Stimulated activated CD4-positive, alpha-beta T cell treated with anti-CD3 and anti-CD28 coated beads, Interleukin-12 subunit alpha, Interleukin-12 subunit beta, amount 100 ng/mL, for 4 hours (primary cell): ENCODE measurements around the gene CD58.

Experiments
- DNase-seq: peaks from one replicate; pipeline ENCODE4 v3.0.0-alpha.2; 2020

The CD58 gene

DNA sequence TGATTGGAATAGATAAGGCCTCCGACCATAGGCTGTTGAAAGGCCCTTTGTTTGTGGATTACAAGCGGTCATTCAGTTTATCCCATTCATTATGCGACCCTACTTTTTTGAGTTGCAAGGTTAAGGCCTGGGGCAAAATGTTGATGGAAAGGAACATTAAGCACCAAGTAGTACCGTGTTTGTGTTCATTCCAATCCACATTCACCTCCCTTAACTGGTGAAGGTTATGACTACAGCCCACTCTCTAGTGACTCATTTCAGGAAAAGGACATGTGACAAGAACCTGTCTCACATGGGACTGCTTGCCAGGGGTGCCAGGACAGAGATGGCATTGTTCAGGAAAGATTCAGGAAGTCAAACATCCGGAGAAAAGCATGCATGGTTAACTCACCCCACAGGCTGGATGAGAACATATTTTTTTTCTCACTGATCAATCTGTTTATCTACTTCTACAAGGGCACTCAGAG lies 81.6 kb downstream of the CD58 start:
- DNase-seq = no peak

DNA sequence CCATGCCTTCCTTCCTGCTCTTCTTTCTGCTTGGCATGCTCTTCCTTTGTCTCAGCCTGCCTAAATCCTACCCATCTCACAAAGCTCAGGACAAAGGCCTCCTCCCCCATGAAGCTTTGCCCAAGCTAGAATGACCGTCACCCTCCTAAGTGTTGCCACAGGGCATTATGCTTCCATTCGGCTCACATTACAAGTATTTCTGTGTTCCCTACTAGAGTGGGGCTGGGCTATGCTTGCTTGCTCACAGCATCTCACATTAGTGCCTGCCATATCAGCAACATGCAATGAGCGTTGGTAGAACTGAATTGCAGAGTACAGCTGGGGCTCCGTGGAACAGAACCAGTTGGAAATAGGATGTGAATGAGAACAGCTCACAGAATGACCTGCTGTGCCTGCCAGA lies 82.8 kb downstream of the CD58 start:
- DNase-seq = no peak

DNA sequence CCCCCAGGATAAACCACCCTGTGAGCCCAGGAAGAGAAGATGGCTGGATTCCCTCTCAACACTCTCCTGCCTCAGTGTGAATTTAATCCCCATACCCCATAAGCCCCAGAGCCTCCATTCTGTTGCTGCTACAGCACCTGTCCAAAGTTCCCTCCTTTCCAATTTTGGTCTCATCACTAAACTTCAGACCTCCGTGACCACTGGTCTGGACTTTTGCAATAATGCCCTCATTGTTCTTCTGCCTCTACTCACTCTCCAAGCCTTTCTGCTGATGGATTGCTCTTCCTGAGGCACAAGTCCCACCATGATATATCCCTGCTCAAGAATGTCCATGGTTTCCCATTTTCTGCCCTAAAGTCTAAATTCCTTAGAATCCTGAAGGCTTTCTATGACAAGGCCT lies 83.2 kb downstream of the CD58 start:
- DNase-seq = no peak

DNA sequence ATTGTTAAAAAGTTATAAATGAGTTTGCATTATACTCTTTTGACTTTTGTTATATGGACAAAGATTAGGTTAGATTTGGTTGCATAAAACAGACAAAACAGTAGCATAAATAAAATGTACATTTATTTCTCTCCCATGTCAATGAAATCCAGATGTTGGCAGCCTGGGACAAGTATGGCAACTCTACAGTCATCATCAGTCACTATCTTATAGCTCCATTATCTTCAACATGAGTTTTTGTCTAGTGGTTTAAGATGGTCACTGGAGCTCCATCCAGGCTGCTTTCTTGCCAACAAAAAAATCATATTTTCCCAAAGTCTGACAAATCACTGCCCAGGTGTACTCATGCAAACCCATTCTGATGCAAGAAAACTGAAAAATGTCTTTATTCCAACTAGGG lies 83.8 kb downstream of the CD58 start:
- no peak for DNase-seq

DNA sequence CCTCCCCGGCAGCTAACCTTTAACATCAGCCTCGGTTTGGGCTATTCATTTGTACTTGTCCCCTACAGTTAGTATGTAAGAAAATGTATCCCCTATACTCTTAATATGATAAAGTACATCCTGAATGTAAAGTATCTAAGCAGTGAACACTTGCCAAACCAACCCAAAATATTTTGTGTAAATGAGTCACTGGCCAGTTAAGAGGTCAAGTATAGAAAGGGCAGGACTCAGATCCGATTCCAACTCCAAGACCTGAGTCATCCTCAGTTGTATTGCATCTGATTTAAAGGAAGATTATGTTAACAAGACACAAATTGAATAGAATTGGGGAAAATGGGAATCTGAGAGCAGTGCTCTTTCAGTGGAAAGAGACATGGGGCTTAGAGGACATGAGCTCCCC lies 84.4 kb downstream of the CD58 start:
- DNase-seq = no peak

DNA sequence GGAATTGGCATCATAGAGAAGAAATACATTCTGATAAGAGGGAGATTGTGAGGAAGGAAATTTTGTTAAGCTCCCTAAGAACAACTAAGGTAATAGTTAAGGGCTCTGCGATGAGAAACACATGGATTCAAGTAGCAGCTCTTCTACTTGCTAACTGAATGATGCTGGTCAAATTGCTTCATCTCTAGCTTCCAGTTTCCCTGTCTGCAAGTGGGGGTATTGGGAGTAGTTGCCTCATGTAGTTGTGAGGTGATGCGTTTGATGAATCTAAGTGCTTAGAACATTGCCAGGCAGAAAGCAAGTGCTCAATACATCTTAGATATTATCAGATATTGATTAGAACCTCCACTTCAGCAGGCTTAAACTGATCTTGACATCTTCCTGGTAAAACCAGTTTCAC lies 84.8 kb downstream of the CD58 start:
- DNase-seq = no peak

DNA sequence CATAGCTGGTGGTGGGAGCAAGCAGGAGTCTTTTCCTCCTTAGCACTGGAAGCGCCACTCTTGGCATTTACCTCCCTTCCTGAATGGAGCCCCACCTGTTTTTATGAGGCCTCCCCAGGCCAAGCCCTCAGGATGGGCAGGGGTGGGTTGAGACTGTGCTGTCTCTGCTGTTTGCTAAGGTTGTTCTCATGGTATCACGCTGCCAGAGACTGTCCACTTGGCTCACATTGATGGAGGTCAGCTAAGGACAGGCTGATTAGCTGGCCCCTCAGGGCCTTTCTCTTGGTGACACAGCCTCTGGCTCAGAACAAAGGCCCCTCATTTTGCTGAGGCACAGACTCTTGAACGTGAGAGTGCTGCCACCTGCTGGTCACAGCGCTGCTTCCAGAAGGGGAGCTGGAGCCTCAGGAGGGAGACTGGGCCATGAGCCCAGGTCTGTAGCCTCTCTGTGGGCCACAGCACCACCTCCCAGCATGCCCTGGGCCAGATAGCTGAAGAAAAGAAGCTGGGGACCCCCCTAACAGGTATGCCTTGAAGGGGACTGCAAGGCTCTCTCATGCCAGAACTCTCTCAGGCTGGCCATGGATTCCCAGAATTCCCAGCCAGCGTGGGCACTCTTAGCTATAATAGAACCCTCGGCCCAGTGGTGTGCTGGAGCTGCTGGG lies 85.6 kb downstream of the CD58 start:
- DNase-seq = peak; percentile 91

DNA sequence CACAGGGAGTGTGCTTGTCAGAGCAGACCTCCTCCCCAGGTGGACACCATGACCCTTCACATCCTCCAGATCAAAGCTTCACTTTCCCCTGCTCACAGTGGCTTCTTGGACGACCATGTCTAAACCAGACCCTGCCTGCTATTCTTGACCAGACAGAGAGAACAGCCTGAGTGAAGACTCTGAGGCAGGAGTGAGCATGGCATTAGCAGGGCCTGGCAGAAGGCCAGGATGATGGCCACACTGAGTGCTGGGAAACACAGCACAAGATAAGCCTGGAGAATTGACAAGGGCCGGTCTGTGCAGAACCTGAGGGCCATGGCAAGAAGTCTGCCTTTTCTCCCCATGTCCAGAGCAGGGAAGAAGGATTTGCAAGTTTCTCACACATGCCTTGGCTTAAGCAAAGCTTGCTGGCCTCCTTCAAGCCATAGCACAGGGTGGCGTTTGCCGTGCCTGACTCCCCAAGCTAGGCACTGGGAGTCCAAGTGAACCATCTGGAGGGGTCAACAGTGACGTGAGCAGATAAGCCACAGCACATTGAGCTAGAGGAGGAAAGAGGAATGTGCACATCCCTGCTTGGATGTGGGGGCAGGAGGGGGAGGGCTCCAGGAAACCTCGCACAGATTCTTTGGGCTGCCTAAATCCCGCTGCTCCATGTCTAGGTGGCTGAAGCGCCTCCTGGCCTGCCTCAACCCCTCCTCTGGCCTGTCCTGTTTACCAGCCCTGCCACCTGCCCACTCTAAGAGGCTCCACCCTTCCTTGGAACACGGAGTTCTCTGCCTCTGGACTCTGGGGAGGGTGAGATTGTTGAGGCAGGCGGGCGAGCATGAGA lies 87.1 kb downstream of the CD58 start:
- DNase-seq = no peak

DNA sequence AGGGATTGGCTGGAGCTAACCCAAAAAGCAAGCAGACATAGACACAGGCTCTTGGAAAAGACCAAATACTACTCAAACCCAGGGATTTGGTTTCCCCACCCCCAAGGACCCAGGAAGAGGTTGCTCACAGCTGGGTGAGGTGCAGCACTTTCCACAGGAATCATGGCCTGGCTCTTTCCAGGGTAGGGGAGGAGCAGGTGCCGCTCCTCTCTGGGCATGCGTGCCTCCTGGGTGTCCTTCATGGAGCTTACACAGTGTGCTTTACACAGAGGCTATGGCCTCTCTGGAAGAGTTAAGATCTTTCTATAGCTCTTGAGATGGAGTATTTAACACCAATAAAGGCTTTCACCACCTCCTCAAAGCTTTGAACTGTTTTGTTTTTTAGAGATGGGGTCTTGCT lies 88.3 kb downstream of the CD58 start:
- no peak for DNase-seq

DNA sequence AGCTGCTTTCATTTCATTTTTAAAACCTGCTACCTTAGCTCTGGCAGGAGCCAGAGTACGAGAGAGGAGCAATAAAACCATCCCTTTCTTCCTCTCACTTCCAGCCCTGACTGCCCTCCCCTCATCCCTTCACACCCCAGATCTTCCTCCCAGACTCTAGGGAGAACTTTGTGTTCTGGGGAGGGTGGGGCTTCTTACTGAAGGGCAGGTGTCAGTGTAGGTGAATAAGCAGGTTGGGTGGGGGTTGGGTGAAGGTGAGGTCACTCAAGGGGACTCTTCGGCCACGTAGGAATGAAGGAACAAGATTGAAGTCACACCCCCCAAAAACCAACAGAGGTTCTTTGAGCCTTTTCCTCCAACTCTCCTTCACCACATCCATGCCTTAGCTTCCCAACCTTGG lies 88.9 kb downstream of the CD58 start:
- no peak for DNase-seq

DNA sequence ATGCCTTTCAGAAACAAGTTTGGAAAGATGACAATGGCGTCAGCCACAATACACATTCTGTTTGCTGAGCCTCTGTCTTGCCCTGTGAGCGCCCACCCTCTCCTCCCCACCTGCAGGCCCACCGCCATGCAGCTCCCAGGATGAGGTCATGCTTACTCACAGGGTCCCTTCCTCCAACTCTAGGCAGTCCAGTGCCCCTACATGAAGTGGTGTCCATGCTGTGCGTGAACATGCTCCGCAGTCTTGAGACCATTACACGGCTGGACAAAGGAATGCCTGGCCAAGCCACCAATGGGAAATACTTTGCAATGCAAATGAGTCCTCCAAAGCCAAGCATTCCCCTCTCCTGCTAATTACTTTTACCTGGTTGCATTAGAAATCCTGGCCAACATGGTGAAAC lies 92.2 kb downstream of the CD58 start:
- no peak for DNase-seq

DNA sequence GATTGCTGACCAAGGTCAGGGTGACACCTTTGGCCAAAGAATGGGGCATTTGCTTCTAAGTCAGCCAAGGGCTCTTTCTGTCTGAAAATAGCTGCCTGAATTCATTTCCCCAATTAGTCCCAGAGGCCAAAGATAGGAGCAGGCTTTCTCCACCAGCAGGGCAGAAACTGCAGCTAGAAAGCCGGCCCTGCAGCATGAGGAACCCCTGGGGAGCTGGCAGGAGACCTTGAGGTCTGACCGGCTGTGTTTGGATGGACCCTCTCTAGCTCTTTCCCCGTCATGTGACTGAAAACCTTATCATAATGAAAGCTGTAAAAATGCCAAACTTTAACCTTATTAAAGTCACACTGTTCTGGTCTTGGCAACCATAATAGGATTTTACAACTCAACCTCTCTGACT lies 93.4 kb downstream of the CD58 start:
- DNase-seq = no peak

DNA sequence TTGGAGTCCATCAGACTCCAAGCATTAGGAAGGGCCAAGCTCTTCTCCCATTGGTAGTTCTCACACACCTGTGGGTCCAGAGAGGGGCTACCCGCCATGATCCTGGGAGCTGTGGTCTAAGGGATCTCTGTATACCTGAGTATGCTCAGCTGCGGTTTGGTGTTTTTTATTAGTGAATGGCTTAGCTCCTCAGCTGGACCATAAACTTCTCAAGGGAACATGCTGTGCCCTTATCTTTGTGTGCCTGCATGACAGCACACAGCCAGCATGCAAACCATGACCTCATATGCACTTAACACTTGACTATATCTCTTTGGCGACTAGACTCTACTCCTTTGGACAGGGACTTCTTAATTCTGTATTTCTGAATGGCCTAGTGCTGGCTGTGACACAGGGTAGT lies 94.5 kb downstream of the CD58 start:
- no peak for DNase-seq

DNA sequence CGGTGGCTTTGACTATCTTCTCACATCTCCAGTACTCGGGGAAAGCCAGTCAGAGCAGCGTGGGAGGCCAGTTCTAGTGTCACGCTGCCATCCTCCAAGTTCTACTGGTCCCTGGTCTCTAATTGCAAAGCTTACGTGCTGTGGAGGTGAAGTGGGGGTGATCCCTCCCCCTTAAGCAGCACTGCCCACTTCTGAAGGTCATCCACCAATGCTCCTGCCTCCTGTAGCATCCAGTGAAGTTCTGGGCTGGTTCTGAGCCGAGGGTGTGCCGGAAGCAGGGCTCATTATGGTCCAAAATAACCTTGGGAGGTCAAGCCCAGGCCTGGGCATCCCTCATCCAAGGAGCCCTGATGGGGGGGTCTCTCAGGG lies 95.0 kb downstream of the CD58 start:
- DNase-seq = no peak

DNA sequence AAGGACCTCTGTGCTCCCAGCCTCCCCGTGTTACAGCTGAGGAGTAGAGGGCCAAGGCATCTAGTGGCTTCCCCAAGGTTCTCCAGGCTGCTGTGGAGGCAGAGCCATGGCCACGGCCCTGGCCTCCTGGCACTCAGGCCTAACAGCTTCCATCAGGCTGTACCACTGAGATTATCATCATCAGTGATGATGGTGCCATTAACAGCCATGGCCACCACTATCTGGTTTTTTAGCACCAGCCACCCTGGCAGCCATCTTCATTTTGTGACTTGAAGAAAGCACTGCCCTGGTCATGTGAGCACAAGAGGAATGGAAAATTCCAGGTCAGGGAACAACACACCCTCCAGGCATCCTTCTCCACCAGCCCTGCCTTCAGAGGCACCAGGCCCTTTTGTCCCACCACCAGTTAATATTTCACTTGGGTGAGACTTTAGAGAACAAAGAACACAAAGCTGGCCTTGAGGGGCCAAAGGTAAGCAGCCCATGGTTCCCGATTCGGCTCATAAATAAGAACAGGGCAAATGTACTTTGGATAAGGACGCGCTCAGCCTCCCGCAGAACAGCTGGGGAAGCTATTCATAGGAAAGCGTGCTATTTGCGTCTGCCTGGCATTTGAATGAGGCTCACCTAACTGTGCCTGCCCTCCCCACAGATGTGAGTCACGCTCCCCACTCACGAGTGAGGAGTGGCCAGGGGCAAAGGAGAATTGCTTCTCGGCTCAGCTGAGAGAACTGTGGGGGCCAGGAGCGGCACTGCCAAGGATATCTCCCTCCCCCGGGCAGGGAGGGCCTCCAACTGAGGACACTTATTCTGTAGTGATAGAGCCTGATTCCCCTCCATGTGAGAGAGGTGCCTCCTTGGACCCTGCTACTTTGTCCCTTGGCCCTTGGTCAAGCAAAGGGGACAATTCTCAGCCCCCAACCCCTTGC lies 95.6 kb downstream of the CD58 start:
- DNase-seq = no peak

DNA sequence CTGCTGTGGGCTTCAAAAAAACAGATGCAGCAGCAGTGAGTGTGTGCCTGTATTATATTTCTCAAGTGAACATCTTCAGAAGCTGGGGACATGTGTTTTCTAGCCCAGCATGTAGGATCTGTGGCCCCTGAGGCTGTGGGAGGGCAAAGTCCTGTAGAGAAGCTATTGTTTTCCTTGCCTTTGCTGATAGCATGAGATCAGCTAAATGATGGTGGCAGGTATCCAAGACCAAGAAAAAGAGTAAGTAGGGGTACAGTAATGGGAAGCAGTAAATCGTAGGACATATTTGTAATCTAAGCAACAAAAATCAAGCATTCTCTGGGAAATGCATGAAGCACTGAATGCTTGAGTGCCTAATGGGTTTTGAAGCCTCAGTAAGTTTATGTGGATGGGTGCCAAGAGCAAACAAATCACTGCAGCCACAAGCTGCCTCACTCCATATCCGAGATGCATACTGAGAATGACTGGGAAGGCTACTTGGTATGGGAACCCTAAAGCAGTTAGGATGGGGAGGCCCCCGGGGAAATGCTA lies 98.3 kb downstream of the CD58 start:
- DNase-seq = no peak

DNA sequence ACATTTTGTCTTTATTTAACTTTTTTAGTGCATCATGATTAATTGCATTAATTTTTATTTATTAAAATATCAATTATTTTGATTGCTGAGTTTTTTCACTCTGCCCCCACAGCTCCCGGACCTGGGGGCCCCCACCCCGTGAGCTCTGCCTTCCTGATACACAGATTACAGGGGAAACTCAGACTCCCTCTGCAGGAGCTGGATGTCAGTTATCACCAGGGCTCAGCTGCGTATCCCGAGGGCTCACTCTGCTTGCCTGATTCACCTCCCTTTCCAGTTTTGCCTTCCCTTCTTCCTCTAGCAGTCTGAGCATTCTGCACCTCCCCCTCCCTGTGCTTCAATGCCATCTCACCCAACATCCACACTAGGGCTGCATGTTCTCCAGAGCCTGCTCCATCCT lies 99.6 kb downstream of the CD58 start:
- no peak for DNase-seq

DNA sequence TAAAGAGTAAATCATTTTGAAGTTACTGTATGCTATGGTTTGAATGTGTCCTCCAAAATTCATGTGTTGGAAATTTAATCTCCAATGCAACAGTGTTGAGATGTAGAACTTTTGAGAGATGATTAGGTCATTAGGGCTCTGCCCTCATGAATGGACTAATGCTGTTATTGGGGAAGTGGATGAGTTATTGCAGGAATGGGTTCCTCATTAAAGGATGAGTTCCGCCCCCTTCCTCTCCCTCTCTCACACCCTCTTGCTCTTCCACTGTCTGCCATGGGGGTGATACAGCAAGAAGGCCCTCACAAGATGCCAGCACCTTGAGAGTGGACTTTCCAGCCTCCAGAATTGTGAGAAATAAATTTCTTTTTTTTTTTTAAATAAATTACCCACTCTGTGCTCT lies 100.2 kb downstream of the CD58 start:
- no peak for DNase-seq

DNA sequence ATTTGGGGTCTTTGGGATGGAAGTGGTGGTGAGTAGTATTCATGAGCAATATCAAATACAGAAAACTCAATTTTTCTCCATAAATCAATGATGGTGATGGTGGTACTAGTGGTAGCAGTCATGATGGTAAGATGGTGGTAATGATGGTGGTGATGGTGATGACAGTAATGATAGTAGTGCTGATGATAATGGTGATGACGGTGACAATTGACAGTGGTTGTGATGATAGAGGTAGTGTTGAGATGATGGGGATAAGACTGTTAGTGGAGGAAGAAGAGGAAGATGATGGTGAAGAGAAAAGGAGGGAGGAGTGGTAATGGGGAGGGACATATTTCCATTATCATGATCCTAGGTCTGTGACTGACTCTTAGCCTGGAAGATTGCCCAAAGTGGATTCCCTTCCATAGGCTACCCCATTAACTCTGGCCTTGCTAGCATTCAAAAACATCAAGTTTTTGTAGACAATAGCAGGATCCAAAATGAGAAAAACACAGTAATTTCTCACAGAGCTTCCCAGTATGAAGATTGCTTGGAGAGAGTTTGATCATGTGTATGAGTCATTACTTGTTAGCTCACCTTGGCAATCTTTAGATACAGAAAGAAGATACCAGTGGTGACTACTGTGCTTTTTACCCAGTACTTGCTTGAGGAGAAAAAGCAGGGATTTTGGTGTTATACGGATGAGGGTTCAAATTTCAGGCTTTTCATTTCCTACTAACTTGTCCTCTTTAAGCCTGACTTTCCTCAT lies 103.8 kb downstream of the CD58 start:
- no peak for DNase-seq

DNA sequence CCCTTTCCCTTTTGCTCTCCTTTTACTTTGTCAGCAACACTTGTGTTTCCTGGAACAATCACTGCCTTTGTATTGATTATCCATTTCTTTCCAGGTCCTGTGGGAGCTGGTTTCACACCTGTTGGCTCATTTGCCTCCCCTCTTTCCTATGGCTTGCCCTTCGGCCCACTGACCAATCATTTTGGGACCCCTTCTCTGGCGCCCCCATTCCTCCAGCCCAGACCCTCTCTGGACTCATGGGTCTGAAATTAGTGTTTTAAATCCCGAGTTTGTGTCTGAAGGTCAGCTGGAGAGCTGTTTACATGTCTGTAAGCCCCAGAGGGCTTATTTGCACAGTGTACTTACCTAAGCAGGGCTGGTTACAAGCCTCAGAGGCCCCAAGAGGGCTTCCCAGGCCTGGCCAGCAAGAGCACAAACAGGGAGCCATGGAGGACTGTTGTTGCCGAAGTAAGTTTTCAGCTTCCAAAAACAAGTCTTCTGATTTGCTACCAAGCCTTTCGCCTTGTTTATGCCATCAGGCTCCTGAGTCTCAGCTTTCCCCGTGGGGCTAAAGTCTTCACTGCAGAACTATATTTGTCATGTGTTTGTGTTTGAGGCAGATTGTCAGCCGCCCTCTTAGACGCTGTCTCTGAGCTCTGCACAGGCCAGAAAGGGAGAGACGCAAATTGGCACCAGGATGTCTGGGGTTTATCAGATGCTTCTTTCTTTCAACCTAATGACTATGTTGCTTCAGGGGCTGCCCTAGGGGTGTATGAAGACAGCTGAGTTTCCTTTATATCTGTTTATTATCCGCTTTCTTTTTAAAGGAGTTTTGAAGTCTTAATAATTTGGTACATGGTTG lies 104.8 kb downstream of the CD58 start:
- no peak for DNase-seq

DNA sequence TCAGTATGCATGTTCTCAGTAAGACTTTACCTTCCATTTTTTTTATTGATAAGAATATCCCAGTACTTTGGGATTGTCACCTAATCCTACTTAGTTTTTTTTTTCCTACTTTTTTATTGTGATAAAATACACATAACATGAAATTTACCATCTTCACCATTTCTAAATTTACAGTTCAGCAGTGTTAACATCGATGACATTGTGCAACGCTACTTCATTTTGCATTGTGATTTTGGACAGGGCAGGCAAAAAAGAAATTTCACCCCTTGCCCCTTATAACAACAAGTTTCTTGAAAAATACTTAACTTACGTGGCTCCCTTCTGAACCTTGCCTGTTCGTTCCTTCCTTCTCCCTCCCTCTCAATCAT lies 105.4 kb downstream of the CD58 start:
- no peak for DNase-seq
